Heart right ventricle (tissue), 16 donors: ENCODE results near the gene TMPRSS4. TPM values are rescaled to one million over a fixed set of nuclear protein-coding genes. Genes with fewer than 3 reads are reported as not detected.

Source experiments
- ATAC-seq, 8 donors: fragments of 200-7000 bp; cut with Tn5 transposase; one replicate each; pipeline ENCODE4 v1.9.1; 2020; ENCODE audit warnings: mild to moderate bottlenecking in 8 of 8, moderate library complexity in 8 of 8, moderate number of reproducible peaks in 1 of 8
- DNase-seq, 2 donors: peaks; one replicate each; pipeline ENCODE4 v3.0.0-alpha.2; 2020
- H3K27ac ChIP-seq, 10 donors: fragments of 200-600 bp; sonication (generic) in 2 of 10; one replicate each; pipeline versions ENCODE4 v1.5.0 to v1.8.0; 2020 to 2022; ENCODE audit warnings: mild to moderate bottlenecking in 3 of 10
- H3K27me3 ChIP-seq, 7 donors: fragments of 200-600 bp; one replicate each; pipeline ENCODE4 v1.8.0; 2021 to 2022; ENCODE audit warnings: mild to moderate bottlenecking in 2 of 7
- H3K36me3 ChIP-seq, 9 donors: fragments of 200-600 bp; sonication (generic) in 1 of 9; one replicate each; pipeline versions ENCODE4 v1.5.0 to v1.8.0; 2020 to 2022; ENCODE audit warnings: mild to moderate bottlenecking in 2 of 9
- H3K4me1 ChIP-seq, 9 donors: fragments of 200-600 bp; sonication (generic) in 1 of 9; one replicate each; pipeline versions ENCODE4 v1.5.0 to v1.8.0; 2020 to 2022; ENCODE audit warnings: mild to moderate bottlenecking in 4 of 9
- H3K4me3 ChIP-seq, 10 donors: fragments of 200-600 bp; sonication (generic) in 2 of 10; one replicate each; pipeline versions ENCODE4 v1.5.0 to v1.8.0; 2020 to 2022; ENCODE audit warnings: mild to moderate bottlenecking in 7 of 10, moderate library complexity in 2 of 10
- H3K9me3 ChIP-seq, 11 donors: fragments of 200-600 bp in 10 of 11; sonication (generic) in 2 of 11; one replicate each; pipeline versions ENCODE4 v1.5.0 to v1.8.0; 2013 to 2022; ENCODE audit warnings: mild to moderate bottlenecking in 2 of 11, control low read depth in 1 of 11, moderate library complexity in 1 of 11
- WGBS, 2 donors: extraction: QIAGEN DNeasy Blood & Tissue Kit; methylation state at CpG; one replicate each; pipeline ENCODE4 v1.1.7; 2013; ENCODE audit warnings: inconsistent platforms in 1 of 2; 5-methylcytosine and 5-hydroxymethylcytosine counted together
- intact Hi-C, 10 donors: fragments of 100-400 bp; cut with DNase I; formaldehyde crosslinking; loops; one replicate each; pipeline versions ENCODE4 v1.11.1 to v1.14.2; 2022
- polyA plus RNA-seq, 2 donors: library from polyadenylated mRNA; stranded (reverse); fragments of 200-250 nt; gene quantifications; one replicate each; pipeline ENCODE4 v1.2.3, GENCODE V29; 2013
- total RNA-seq, 10 donors: library from RNA; stranded (reverse); fragmentation: NEBNext Ultra II Directional in 3 of 10; extraction: Animal tissue kit (Norgen Biotek cat#: 25700) in 3 of 10; gene quantifications; one replicate each; pipeline versions ENCODE4 v1.2.1 to v1.2.4, GENCODE V29; 2021 to 2023
- TF ChIP-seq, protein P1 (sequence below), 9 donors: fragments of 200-600 bp; sonication (generic) in 2 of 9; IDR thresholded peaks; one replicate each; pipeline versions ENCODE4 v1.5.0 to v1.8.0; 2021 to 2022; ENCODE audit warnings: antibody characterized with exemption in 9 of 9, mild to moderate bottlenecking in 5 of 9, moderate library complexity in 1 of 9
- donor health status: Arrhythmogenic right ventricular cardiomyopathy.
- donor health status: ischemic (EF 13 %, LVEDD 7.1; RV severe dilation, severe dysfunction).
- donor health status: healthy with polysubstance abuse.
- donor health status: DM: no; HTN: yes; CAD: no.
- donor health status: DM: no; HTN: no; CAD: no.
- donor health status: ischemic (EF 25% LVEDD 6.9; RV normal size, moderate dysfunction).
- donor health status: ischemic (EF 25% LVEDD 5.7; RV mildly dilated, moderate dysfunction).
- donor health status: healthy.
- donor health status: DM: yes; HTN: yes; CAD: no.
- donor health status: Ischemic cardiomyopathy.
- donor health status: ischemic (EF 35%, LVEDD 5.7; RV mildly dilated, moderate dysfunction).
- donor health status: nonischemic (EF 11% LVEDD 7.7; RV severe dilation, severe dysfunction).
- donor health status: DM: yes; HTN: yes; CAD: no.
- donor health status: PGD.
- donor health status: ischemic (EF 29% LVEDD 5.4; RV normal size, mild dysfunction).
- donor health status: nonischemic (EF 23%, LVEDD 6.1; RV moderate dilation, normal function).

Gene TMPRSS4
- total and polyA plus RNA-seq, 12 donors: 0.34 to 1.4 (median 0.84) TPM; not detected in 8

DNA sequence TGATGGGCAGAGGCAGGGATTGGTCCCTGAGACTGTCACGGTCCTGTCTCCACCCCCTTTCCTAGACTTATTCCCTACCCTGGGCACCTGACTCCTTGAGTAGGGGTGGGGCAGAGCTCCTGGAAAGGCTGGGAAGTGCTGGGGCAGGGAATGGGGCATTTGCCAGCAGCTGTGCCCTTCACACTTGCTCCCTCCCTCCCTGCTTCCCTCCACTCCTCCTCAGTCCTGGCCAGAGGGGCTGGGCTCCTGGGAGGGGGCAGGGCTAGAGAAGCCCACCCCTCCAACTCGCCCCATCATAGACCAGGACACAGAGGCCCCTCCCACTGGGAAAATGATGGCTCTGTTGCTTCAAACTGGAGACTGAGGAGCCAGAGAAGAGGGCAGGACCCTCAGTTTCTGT is 88.0 kb downstream of the TMPRSS4 start:
- Histone ChIP-seq H3K36me3 (peaks cover 0 to 6% (median 0%) of the 10 kb centered on the region in 9 donors), H3K27ac (no peak overlapping the region), H3K27me3 (peaks cover 0 to 4% (median 0%) of the 10 kb centered on the region in 7 donors), H3K4me1 (peaks cover 0 to 19% (median 0%) of the 10 kb centered on the region in 9 donors), H3K4me3 (no peak overlapping the region), H3K9me3 (no peaks in the 10 kb centered on the region)
- intact Hi-C loops: no loop called here
- DNase-seq (no peak), ATAC-seq (no peak)
- TF ChIP-seq, protein P1, sequence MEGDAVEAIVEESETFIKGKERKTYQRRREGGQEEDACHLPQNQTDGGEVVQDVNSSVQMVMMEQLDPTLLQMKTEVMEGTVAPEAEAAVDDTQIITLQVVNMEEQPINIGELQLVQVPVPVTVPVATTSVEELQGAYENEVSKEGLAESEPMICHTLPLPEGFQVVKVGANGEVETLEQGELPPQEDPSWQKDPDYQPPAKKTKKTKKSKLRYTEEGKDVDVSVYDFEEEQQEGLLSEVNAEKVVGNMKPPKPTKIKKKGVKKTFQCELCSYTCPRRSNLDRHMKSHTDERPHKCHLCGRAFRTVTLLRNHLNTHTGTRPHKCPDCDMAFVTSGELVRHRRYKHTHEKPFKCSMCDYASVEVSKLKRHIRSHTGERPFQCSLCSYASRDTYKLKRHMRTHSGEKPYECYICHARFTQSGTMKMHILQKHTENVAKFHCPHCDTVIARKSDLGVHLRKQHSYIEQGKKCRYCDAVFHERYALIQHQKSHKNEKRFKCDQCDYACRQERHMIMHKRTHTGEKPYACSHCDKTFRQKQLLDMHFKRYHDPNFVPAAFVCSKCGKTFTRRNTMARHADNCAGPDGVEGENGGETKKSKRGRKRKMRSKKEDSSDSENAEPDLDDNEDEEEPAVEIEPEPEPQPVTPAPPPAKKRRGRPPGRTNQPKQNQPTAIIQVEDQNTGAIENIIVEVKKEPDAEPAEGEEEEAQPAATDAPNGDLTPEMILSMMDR (IDR thresholded peaks at IDR 0.05): no peak
- 71 to 89% methylated on average over 2 of the region's 2 CpGs for WGBS, 2 donors

DNA sequence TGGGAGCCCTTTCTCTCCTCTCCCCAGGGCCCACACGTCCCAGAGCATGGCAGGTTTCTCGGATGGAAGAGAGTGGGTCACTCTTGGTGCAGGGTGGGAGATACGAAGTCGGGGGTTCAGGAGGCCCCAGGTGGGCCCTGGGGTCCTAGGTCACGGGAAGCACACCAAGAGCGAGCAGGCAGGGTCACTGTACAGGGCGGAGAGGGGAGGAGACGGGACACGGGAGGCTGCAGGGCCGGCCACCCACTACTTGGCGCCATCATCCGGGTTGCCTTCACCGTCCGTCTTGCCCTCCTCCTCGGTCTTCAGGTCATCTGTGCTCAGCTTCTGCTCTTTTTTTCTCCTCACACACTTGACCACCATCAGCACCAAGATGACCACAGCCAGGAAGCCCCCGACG is 89.8 kb downstream of the TMPRSS4 start:
- intact Hi-C loops: no loop called here
- Histone ChIP-seq H3K27me3 (peaks cover 0 to 4% (median 0%) of the 10 kb centered on the region in 7 donors), H3K4me1 (peaks cover 10 to 37% (median 16%) of the 10 kb centered on the region in 9 donors), H3K36me3 (peaks cover 0 to 6% (median 0%) of the 10 kb centered on the region in 9 donors), H3K9me3 (no peaks in the 10 kb centered on the region), H3K27ac (no peak overlapping the region), H3K4me3 (no peak overlapping the region)
- TF ChIP-seq, protein P1 (IDR thresholded peaks at IDR 0.05): no peak
- DNase-seq (no peak), ATAC-seq (no peak)
- 81 to 90% methylated on average over 16 to 17 of the region's 17 CpGs for WGBS, 2 donors

DNA sequence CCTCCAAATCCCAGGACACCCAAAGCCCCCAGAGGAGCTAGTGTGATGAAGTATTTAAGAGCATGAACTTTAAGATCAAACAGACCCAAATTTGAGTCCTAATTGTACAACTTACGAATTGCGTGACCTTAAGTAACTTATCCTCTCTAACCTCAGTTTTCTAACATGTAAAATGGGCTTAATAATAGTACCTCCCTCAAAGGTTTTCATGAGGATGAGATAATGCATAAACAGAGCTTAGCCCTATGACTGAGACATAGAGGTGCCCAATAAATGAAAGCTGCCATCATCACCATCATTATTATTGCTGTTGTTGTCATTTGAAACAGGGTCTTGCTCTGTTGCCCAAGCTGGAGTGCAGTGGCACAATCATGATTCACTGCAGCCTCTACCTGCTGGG is 90.4 kb downstream of the TMPRSS4 start:
- ATAC-seq: no peak
- Histone ChIP-seq H3K27me3 (peaks cover 0 to 3% (median 0%) of the 10 kb centered on the region in 7 donors), H3K36me3 (peaks cover 0 to 6% (median 0%) of the 10 kb centered on the region in 9 donors), H3K27ac (no peak overlapping the region), H3K9me3 (no peaks in the 10 kb centered on the region), H3K4me1 (peaks cover 10 to 43% (median 22%) of the 10 kb centered on the region in 9 donors), H3K4me3 (no peak overlapping the region)
- intact Hi-C loops: no loop called here
- 94 to 95% methylated on average over 2 of the region's 2 CpGs for WGBS, 2 donors
- TF ChIP-seq, protein P1 (IDR thresholded peaks at IDR 0.05): no peak
- no peak for DNase-seq

DNA sequence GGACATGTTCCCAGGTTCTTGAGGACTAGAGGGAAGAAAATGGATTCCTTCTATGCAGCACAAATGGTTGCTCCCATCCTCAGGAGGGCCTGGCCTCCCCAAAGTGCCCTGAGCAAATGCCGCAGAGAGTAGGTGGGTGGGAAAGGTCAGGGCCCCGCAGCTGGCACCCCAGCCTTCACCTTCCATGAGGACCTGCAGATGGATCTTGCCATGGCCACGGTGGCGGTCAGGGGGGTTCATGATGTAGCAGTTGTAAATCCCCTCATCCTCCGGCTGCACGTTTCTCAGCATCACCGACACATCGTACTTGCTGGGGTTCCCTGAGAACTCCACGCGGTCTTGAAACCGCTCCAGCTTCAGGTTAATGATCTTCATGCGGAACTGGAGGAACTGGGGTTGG is 91.0 kb downstream of the TMPRSS4 start:
- ATAC-seq: no peak
- peaks cover 10 to 43% (median 22%) of the 10 kb centered on the region in 9 donors for H3K4me1 ChIP-seq
- peaks cover 0 to 6% (median 0%) of the 10 kb centered on the region in 9 donors for H3K36me3 ChIP-seq
- DNase-seq: no peak
- H3K27ac ChIP-seq: no peak overlapping the region
- TF ChIP-seq, protein P1 (IDR thresholded peaks at IDR 0.05): no peak
- no peak overlapping the region for H3K4me3 ChIP-seq
- no peaks in the 10 kb centered on the region for H3K9me3 ChIP-seq
- peaks cover 0 to 3% (median 0%) of the 10 kb centered on the region in 7 donors for H3K27me3 ChIP-seq
- 88 to 92% methylated on average over 12 of the region's 12 CpGs for WGBS, 2 donors
- intact Hi-C loops: no loop called here
